ENCODE measurements around the gene INSL3.
"Not testable (repeated sequence)": the region's sequence is repeated elsewhere in the genome, so short reads cannot be mapped to it uniquely, and the experiment has no call there.

The INSL3 gene

GRCh38 chr19:17826508-17827056 is 5.3 kb upstream of the INSL3 start:
- no peak for DNase-seq (ENCODE audit: low read depth in 3 of 3, low spot score in 1 of 3)

GRCh38 chr19:17824339-17824738 is 3.0 kb upstream of the INSL3 start:
- DNase-seq (ENCODE audit: low read depth in 3 of 3, low spot score in 1 of 3) = no peak

- DNase-seq (ENCODE audit: low read depth in 3 of 3, low spot score in 1 of 3) = no peak
Observed at GRCh38 chr19:17817668-17818363, 3.5 kb downstream of the INSL3 start.

- DNase-seq (ENCODE audit: low read depth in 3 of 3, low spot score in 1 of 3) = no peak
Observed at GRCh38 chr19:17812099-17812498, 9.2 kb downstream of the INSL3 start.

GRCh38 chr19:17811681-17812080 is 9.6 kb downstream of the INSL3 start:
- no peak for DNase-seq (ENCODE audit: low read depth in 3 of 3, low spot score in 1 of 3)

GRCh38 chr19:17811103-17811502 is 10.2 kb downstream of the INSL3 start:
- no peak for DNase-seq (ENCODE audit: low read depth in 3 of 3, low spot score in 1 of 3)

- no peak for DNase-seq (ENCODE audit: low read depth in 3 of 3, low spot score in 1 of 3)
Observed at GRCh38 chr19:17807731-17808316, 13.5 kb downstream of the INSL3 start.

- DNase-seq (ENCODE audit: low read depth in 3 of 3, low spot score in 1 of 3) = no peak
Observed at GRCh38 chr19:17806945-17807344, 14.4 kb downstream of the INSL3 start.

GRCh38 chr19:17805427-17805826 is 15.9 kb downstream of the INSL3 start:
- no peak for DNase-seq (ENCODE audit: low read depth in 3 of 3, low spot score in 1 of 3)

GRCh38 chr19:17803264-17803896 is 17.9 kb downstream of the INSL3 start:
- no peak for DNase-seq (ENCODE audit: low read depth in 3 of 3, low spot score in 1 of 3)

- no peak for DNase-seq (ENCODE audit: low read depth in 3 of 3, low spot score in 1 of 3)
Observed at GRCh38 chr19:17802137-17802858, 19.0 kb downstream of the INSL3 start.

GRCh38 chr19:17798599-17798998 is 22.7 kb downstream of the INSL3 start:
- not testable (repeated sequence) for DNase-seq (ENCODE audit: low read depth in 3 of 3, low spot score in 1 of 3)

- DNase-seq (ENCODE audit: low read depth in 3 of 3, low spot score in 1 of 3) = no peak
Observed at GRCh38 chr19:17797424-17798201, 23.7 kb downstream of the INSL3 start.

GRCh38 chr19:17796838-17797423 is 24.4 kb downstream of the INSL3 start:
- no peak for DNase-seq (ENCODE audit: low read depth in 3 of 3, low spot score in 1 of 3)

GRCh38 chr19:17796013-17796837 is 25.1 kb downstream of the INSL3 start:
- no peak for DNase-seq (ENCODE audit: low read depth in 3 of 3, low spot score in 1 of 3)

- no peak for DNase-seq (ENCODE audit: low read depth in 3 of 3, low spot score in 1 of 3)
Observed at GRCh38 chr19:17795495-17795856, 25.8 kb downstream of the INSL3 start.

GRCh38 chr19:17794731-17795494 is 26.4 kb downstream of the INSL3 start, which contains the start of gene B3GNT3:
B3GNT3 (plus strand) TSS chr19:17795138; CDS start chr19:17807808, 12,670 bp downstream.
- DNase-seq (ENCODE audit: low read depth in 3 of 3, low spot score in 1 of 3) = no peak

- DNase-seq (ENCODE audit: low read depth in 3 of 3, low spot score in 1 of 3) = no peak
Observed at GRCh38 chr19:17794412-17794730, 26.9 kb downstream of the INSL3 start.
